Measurements from ENCODE around the gene GGACT.

GGACT gene

DNA sequence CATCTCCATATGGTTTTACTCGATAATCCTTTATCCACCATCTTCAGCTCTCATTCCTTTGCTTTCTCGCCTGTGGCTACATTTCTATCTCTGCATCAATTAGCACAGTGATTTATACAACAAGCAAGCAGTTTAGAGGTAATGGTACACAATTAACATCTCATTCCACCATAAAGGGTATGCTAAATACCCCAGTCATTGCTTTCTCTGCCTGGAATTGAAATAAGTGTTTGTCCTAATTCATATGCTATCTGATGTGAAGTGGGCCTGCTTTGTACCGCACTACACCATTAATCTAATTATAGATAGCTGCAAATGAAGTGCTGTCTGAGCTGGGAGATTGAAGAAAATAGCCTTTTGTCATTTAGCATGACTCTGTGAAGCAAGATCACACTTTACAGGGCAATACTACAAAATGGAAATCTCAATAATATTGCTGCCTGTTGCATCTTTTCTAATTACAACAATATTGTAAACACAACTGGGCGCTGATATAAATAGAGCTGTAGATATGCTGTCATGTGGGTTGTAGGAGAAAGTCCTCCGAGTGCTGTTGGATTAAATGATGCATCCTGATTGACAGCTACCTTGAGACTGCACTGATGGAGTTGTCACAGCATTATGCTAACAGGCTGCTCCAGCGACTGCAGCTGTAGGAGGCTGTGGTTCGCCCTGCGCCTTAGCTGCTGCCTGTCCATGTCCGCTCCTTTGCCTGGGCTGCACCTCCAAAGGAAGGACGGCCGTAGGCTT is 78.2 kb downstream of the GGACT start:
- Mint-ChIP-seq H3K4me3 (no peak overlapping the region), H3K27me3 (no peaks in the 10 kb centered on the region), H3K9me3 (no peaks in the 10 kb centered on the region), H3K36me3 (ENCODE audit: insufficient read depth) (peaks cover 2% of the 10 kb centered on the region), H3K27ac (ENCODE audit: low read depth) (no peak overlapping the region), H3K4me1 (peaks cover 14% of the 10 kb centered on the region)
- no peak for ATAC-seq (replicated peaks; ENCODE audit: extremely low read depth, poor library complexity, severe bottlenecking)
- no peak for DNase-seq (ENCODE audit: low spot score in 2 of 2)

GRCh38 chr13:100508996-100509395 is 79.6 kb downstream of the GGACT start:
- Mint-ChIP-seq H3K27ac (ENCODE audit: low read depth) (no peak overlapping the region), H3K36me3 (ENCODE audit: insufficient read depth) (peaks cover 2% of the 10 kb centered on the region), H3K4me1 (peaks cover 14% of the 10 kb centered on the region), H3K9me3 (no peaks in the 10 kb centered on the region), H3K4me3 (no peak overlapping the region), H3K27me3 (no peaks in the 10 kb centered on the region)
- no peak for ATAC-seq (replicated peaks; ENCODE audit: extremely low read depth, poor library complexity, severe bottlenecking)
- no peak for DNase-seq (ENCODE audit: low spot score in 2 of 2)

- Mint-ChIP-seq H3K9me3 (no peaks in the 10 kb centered on the region), H3K4me1 (peaks cover 14% of the 10 kb centered on the region), H3K27ac (ENCODE audit: low read depth) (no peak overlapping the region), H3K4me3 (no peak overlapping the region), H3K27me3 (no peaks in the 10 kb centered on the region), H3K36me3 (ENCODE audit: insufficient read depth) (peaks cover 2% of the 10 kb centered on the region)
- DNase-seq (ENCODE audit: low spot score in 2 of 2) (no peak), ATAC-seq (replicated peaks; ENCODE audit: extremely low read depth, poor library complexity, severe bottlenecking) (no peak)
These were observed 80.1 kb downstream of the GGACT start for GRCh38 chr13:100508455-100508854.

DNA sequence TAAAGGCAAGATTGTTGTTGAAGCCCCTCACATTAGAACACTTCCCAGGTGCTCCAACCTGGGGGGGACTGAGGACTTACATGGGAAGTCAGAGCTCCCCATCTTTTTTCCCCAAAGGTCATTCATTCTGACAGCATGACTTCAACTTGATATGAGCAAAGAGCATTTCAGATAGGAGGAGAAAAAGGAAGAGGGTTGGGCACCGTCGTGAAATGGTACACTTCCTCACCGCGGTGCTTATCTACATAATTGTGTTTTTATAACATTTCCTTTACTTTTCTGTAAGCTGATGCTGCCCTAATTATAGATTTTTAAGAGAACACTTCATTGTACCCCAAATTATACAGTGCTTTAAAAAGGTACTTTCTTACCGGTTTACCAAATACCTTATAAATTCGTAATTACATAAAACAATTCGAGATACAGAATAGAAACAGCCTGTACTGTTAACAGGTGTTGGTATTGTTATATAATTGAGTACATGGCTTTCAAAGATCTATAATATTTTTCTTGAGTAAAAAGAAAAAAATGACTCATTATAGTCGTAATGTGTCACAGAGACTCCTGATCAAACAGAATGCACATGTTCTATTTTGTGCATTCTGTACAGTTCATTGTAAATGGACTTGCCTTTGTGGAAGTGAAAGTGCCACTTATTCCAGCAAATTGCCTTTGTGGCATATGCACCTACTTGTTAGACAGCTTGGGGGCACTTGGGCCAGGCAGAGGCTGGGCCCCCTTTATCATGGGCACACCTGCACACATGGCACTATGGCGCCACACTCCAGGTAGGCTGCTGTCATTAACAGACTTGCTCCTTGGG is 81.8 kb downstream of the GGACT start:
- ATAC-seq (replicated peaks; ENCODE audit: extremely low read depth, poor library complexity, severe bottlenecking) (peak; percentile 68), DNase-seq (ENCODE audit: low spot score in 2 of 2) (no peak)
- Mint-ChIP-seq H3K27me3 (no peaks in the 10 kb centered on the region), H3K36me3 (ENCODE audit: insufficient read depth) (peaks cover 2% of the 10 kb centered on the region), H3K4me1 (peaks cover 20% of the 10 kb centered on the region), H3K9me3 (no peaks in the 10 kb centered on the region), H3K4me3 (peak overlapping the region; percentile 67), H3K27ac (ENCODE audit: low read depth) (peak overlapping the region; percentile 73)

GRCh38 chr13:100506154-100506553 is 82.4 kb downstream of the GGACT start:
- DNase-seq (ENCODE audit: low spot score in 2 of 2) (no peak), ATAC-seq (replicated peaks; ENCODE audit: extremely low read depth, poor library complexity, severe bottlenecking) (peak; percentile 69)
- peak overlapping the region; percentile 73 for H3K27ac Mint-ChIP-seq (ENCODE audit: low read depth)
- H3K27me3 Mint-ChIP-seq: no peaks in the 10 kb centered on the region
- no peaks in the 10 kb centered on the region for H3K36me3 Mint-ChIP-seq (ENCODE audit: insufficient read depth)
- no peaks in the 10 kb centered on the region for H3K9me3 Mint-ChIP-seq
- H3K4me3 Mint-ChIP-seq: peak overlapping the region; percentile 67
- peaks cover 20% of the 10 kb centered on the region for H3K4me1 Mint-ChIP-seq

DNA sequence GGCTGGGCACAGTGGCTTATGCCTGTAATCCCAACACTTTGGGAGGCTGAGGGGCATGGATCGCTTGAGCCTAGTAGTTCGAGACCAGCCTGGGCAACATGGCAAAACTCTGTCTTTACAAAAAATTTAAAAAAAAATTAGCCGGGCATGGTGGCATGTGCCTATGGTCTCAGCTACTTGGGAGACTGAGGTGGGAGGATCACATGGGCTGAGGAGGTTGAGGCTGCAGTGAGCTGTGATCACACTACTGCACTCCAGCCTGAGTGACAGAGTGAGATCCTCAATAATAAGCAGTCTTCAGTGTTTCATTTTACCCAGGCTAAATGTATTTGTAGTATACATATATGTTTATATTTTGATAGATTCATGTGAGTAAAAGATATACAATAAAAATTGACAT is 85.0 kb downstream of the GGACT start:
- H3K36me3 Mint-ChIP-seq (ENCODE audit: insufficient read depth): no peaks in the 10 kb centered on the region
- H3K4me3 Mint-ChIP-seq: no peak overlapping the region
- H3K27ac Mint-ChIP-seq (ENCODE audit: low read depth): no peak overlapping the region
- peaks cover 20% of the 10 kb centered on the region for H3K4me1 Mint-ChIP-seq
- no peaks in the 10 kb centered on the region for H3K9me3 Mint-ChIP-seq
- H3K27me3 Mint-ChIP-seq: no peaks in the 10 kb centered on the region
- no peak for ATAC-seq (replicated peaks; ENCODE audit: extremely low read depth, poor library complexity, severe bottlenecking)
- DNase-seq (ENCODE audit: low spot score in 2 of 2): no peak

GRCh38 chr13:100502446-100502845 is 86.1 kb downstream of the GGACT start:
- Mint-ChIP-seq H3K9me3 (no peaks in the 10 kb centered on the region), H3K36me3 (ENCODE audit: insufficient read depth) (no peaks in the 10 kb centered on the region), H3K27ac (ENCODE audit: low read depth) (no peak overlapping the region)

DNA sequence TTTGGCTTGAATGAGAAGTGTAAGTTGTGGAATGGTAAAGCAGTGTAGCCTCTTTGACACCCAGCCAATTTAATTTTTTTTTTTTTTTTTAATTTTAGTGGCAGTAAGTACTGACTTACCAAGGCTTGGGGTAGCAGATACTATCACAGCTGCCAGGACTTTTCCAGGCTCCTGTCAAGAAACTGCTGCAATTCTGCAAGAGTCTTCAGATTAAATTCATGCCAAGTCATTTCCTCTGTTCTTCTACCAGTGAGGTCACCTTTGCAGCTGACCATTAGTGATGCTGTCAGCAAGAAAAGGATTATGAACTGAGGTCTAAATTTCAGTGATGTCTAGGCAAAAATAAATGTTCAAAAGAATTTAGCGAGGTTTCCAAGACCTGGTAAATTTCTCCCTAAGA is 91.2 kb downstream of the GGACT start:
- H3K27me3 Mint-ChIP-seq: no peaks in the 10 kb centered on the region
- no peak overlapping the region for H3K4me3 Mint-ChIP-seq
- H3K9me3 Mint-ChIP-seq: no peaks in the 10 kb centered on the region
- peaks cover 3% of the 10 kb centered on the region for H3K36me3 Mint-ChIP-seq (ENCODE audit: insufficient read depth)
- ATAC-seq (replicated peaks; ENCODE audit: extremely low read depth, poor library complexity, severe bottlenecking): no peak
- no peak for DNase-seq (ENCODE audit: low spot score in 2 of 2)
- H3K27ac Mint-ChIP-seq (ENCODE audit: low read depth): no peak overlapping the region
- H3K4me1 Mint-ChIP-seq: peaks cover under 1% of the 10 kb centered on the region

More at GRCh38 chr13:100502446-100502845, 86.1 kb downstream of the GGACT start:
- no peak for ATAC-seq (replicated peaks; ENCODE audit: extremely low read depth, poor library complexity, severe bottlenecking)
- Mint-ChIP-seq H3K4me1 (peaks cover 20% of the 10 kb centered on the region), H3K4me3 (no peak overlapping the region), H3K27me3 (no peaks in the 10 kb centered on the region)
- DNase-seq (ENCODE audit: low spot score in 2 of 2): no peak

GRCh38 chr13:100495455-100495854 is 93.1 kb downstream of the GGACT start:
- H3K9me3 Mint-ChIP-seq: no peaks in the 10 kb centered on the region
- no peak for ATAC-seq (replicated peaks; ENCODE audit: extremely low read depth, poor library complexity, severe bottlenecking)

DNA sequence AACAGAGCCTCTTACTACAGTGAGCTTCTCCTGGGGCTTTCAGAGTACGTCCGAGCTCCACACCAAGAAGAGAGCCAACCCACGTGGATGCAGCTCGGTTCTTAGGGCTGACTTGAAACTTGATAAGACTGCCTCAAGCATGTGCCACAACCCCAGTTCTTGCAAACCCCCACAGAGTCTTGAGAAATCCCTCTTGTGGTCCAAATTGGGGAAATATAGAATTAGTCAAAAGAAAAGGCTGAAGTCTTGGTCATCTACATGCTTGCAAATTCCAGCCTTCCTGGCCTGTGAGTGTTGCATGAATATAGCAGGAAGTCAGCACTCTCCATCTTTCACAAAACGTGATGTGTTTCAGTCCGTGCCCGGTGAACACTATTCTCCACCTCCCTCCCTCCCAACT is 95.2 kb downstream of the GGACT start:
- peaks cover 3% of the 10 kb centered on the region for H3K36me3 Mint-ChIP-seq (ENCODE audit: insufficient read depth)
- H3K4me3 Mint-ChIP-seq: no peak overlapping the region
- no peaks in the 10 kb centered on the region for H3K27me3 Mint-ChIP-seq
- no peaks in the 10 kb centered on the region for H3K9me3 Mint-ChIP-seq
- H3K4me1 Mint-ChIP-seq: no peaks in the 10 kb centered on the region
- DNase-seq (ENCODE audit: low spot score in 2 of 2) (no peak), ATAC-seq (replicated peaks; ENCODE audit: extremely low read depth, poor library complexity, severe bottlenecking) (no peak)
- no peak overlapping the region for H3K27ac Mint-ChIP-seq (ENCODE audit: low read depth)

More at GRCh38 chr13:100495455-100495854, 93.1 kb downstream of the GGACT start:
- Mint-ChIP-seq H3K27ac (ENCODE audit: low read depth) (no peak overlapping the region), H3K36me3 (ENCODE audit: insufficient read depth) (peaks cover 3% of the 10 kb centered on the region), H3K4me1 (no peaks in the 10 kb centered on the region), H3K4me3 (no peak overlapping the region), H3K27me3 (no peaks in the 10 kb centered on the region)
- no peak for DNase-seq (ENCODE audit: low spot score in 2 of 2)

DNA sequence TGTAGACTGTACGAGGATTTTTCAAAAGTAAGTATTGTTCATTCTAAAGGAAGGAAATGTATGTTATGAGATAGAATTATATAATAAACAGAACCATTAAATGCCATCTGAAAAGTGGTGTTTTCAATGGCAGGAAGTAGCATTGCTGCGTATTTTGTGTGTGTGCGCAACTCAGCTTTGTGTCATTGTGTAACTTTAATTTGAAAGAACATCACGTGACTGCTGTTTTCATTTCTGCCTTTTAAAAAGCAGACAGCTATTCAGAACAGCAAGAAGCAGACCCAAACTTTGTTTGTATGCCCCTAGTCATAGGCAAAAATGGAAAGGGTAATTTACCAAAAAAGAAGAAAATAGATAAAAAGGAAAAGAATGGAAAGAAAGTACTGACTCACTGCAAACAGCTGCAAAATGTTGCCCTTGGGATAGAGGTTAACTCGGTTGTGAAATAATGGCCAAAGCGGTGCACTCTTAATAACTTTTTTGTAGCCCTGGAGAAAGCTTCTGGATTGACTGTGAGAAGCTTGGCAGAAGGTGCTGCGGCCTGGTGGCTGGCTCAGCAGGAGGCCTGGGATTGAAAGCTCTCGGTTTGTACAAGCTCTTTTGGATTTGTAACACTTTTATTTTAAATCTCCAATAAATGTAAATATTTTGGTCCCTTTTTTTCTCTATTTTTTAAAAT is 97.3 kb downstream of the GGACT start:
- no peak for ATAC-seq (replicated peaks; ENCODE audit: extremely low read depth, poor library complexity, severe bottlenecking)
- Mint-ChIP-seq H3K4me3 (no peak overlapping the region), H3K27me3 (no peaks in the 10 kb centered on the region), H3K36me3 (ENCODE audit: insufficient read depth) (no peaks in the 10 kb centered on the region), H3K27ac (ENCODE audit: low read depth) (no peak overlapping the region), H3K4me1 (no peaks in the 10 kb centered on the region), H3K9me3 (no peaks in the 10 kb centered on the region)
- no peak for DNase-seq (ENCODE audit: low spot score in 2 of 2)

DNA sequence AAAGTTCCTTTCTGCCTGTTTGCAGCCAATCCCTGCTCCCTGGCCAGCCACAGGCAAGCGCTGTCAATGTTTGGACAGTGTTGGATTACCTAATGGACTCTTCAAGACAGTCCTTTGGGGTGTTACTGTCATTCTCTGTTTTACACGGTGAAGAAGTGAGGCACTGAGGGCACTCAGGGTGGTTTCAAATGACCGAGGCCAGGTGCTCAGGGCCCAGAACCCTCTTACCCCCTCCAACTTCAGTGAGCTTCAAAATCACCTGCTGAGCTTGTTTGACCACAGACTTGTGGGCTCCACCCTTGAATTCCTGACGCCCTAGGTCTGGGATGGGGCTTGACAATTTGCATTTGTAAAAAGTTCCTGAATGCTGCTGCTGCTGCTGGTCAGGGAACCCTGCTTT is 97.9 kb downstream of the GGACT start:
- H3K9me3 Mint-ChIP-seq: no peaks in the 10 kb centered on the region
- no peak for ATAC-seq (replicated peaks; ENCODE audit: extremely low read depth, poor library complexity, severe bottlenecking)
- no peaks in the 10 kb centered on the region for H3K27me3 Mint-ChIP-seq
- H3K4me3 Mint-ChIP-seq: no peak overlapping the region
- no peak overlapping the region for H3K27ac Mint-ChIP-seq (ENCODE audit: low read depth)
- no peaks in the 10 kb centered on the region for H3K4me1 Mint-ChIP-seq
- H3K36me3 Mint-ChIP-seq (ENCODE audit: insufficient read depth): no peaks in the 10 kb centered on the region
- no peak for DNase-seq (ENCODE audit: low spot score in 2 of 2)

Measured in central memory CD8-positive, alpha-beta T cell (primary cell).